Right kidney (tissue), 1 donor: ENCODE data around the gene APBA2.

Source experiments
- DNase-seq: peaks from one replicate; pipeline ENCODE4 v3.0.0-alpha.2; 2016

Gene APBA2

GRCh38 chr15:28936481-28936881 is 50.7 kb downstream of the APBA2 start:
- no peak for DNase-seq

DNA sequence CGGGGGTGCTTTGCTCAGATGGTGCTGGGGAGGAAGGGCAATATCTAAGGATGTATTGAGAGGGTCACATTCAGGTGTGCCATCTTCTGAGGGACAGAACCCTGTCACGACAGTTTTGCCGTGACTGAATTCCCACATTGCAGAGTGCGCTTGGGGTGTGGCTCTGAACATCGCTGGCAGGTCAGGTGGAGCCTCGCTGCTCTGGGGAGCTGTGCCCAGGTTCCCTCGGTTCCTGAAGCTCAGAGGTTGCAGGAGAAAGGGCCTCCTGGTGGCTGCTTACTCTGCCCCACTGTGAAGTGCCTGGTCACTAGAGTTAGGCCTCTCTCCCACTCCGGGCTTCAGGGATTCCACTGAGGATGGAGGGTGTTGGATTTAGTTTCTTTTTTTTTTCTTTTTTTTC is 51.5 kb downstream of the APBA2 start:
- no peak for DNase-seq

GRCh38 chr15:28942046-28942445 is 56.3 kb downstream of the APBA2 start:
- DNase-seq = no peak

GRCh38 chr15:28942571-28942970 is 56.8 kb downstream of the APBA2 start:
- DNase-seq = no peak

- DNase-seq = no peak
These were observed 57.4 kb downstream of the APBA2 start for GRCh38 chr15:28943146-28943545.

DNA sequence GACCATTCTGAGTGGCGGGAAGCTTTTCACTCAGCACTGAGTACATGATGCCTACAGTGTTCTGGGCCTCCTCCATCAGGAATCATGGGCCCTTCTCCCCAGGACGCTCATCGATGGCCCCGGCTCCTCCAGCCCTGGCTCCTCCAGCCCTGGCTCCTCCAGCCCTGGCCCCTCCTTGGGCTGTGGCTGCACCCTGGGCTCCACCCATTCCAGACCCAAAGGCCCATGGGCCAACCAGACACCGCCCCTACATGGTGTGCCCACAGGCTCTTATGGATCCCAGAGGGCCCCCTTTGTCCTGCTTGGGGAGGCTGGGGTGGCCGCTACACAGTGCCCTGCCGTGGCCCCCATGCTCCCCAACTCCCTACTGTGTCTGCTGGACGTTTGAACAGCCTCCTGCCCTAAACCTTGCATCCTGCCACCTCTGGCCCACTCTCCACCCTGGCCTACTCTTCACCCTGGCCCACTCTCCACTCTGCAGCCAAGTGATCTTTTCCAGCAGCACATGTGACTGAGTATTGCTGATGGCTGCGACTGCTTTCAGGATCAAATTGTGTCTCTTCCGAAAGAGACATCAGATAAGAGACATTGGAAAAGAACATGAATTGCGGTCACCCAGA is 57.9 kb downstream of the APBA2 start:
- DNase-seq = no peak

DNA sequence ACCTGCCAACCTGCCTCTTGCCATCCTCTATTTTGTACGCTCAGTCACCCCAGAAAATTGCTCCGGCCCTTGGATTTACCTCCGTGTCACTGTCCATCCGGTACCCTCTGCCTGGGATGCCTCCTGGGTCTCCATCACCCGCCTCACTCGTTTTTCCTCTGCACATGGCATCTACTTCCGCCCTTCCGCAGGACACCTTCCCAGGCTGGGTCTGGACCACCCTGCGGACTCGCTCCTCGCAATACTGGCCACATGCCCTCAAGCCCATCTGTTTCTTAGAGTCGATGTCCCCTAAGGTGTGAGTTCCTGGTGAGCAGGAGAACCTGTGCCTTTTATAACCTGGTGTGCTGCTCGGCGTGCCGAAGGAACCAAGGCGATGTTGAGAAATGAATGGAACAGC is 58.5 kb downstream of the APBA2 start:
- no peak for DNase-seq

- no peak for DNase-seq
These were observed 59.0 kb downstream of the APBA2 start for GRCh38 chr15:28944696-28945300.

GRCh38 chr15:28945626-28946230 is 60.0 kb downstream of the APBA2 start:
- DNase-seq = no peak

DNA sequence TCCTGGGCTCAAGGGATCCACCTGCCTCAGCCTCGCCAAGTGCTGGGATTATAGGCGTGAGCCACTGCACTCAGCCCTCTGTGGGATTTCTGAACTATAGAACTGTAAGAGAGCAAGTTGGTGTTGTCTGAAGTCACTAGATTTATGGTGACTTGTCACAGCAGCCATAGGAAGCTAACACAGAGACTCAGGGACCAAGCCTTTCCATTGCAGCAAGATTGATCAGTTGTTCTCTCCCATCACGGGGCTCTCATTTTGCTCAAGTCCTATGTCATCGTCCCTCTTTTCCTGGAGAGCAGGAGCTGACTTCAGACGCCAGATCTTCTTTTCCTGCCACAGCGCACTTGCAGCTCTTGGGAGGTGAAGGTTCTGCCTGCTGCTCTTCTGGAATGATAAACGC is 61.0 kb downstream of the APBA2 start:
- DNase-seq = no peak

GRCh38 chr15:28947221-28947674 is 61.5 kb downstream of the APBA2 start:
- no peak for DNase-seq

- DNase-seq = no peak
These were observed 62.3 kb downstream of the APBA2 start for GRCh38 chr15:28948036-28948435.

DNA sequence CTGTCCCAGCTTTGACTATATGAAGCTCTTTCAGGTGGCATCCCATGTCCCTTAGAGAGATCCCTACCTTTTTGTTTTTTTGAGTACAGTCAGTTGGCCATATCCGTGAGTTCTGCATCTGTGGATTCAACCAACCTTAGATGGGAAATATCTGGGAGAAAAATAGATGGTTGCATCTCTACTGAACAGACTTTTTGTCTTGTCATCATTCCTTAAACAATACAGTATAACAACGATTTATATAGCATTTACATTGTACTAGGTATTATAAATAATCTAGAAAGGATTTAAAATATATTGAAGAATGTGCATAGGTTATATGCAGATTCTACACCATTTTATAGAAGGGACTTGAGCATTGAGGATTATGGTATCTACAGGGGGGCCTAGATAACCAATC is 65.1 kb downstream of the APBA2 start:
- DNase-seq = no peak

- DNase-seq = no peak
These were observed 67.1 kb downstream of the APBA2 start for GRCh38 chr15:28952666-28953491.

DNA sequence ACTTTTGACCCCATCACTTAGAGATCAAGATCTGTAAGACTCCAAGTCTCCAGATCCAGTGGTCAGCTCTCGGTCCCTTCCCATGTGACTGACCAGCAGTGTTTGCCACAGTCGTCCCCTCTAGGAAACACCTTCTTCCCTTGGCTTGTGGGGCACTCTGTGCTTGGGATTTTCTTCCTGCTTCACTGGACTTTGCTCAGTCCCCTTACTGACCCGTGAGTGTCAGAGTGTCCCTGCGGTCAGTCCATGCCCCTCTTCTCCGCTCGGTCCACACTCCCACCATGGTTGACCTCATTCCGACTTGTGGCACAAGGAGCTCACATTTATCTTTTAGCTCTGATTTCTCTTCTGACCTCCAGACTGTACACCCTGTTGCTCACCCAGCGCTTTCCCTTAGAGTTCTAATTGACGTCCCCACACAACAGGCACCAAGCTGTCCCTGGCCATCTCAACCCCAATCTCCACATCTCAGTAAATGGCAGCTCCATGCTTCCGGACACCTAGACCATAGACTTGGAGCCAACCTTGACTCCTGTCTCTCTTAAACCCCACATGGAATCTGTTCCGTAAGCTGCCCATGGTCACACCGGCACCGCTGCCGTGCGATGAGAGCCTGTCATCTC is 67.9 kb downstream of the APBA2 start:
- no peak for DNase-seq

- no peak for DNase-seq
These were observed 68.8 kb downstream of the APBA2 start for GRCh38 chr15:28954466-28955159.

DNA sequence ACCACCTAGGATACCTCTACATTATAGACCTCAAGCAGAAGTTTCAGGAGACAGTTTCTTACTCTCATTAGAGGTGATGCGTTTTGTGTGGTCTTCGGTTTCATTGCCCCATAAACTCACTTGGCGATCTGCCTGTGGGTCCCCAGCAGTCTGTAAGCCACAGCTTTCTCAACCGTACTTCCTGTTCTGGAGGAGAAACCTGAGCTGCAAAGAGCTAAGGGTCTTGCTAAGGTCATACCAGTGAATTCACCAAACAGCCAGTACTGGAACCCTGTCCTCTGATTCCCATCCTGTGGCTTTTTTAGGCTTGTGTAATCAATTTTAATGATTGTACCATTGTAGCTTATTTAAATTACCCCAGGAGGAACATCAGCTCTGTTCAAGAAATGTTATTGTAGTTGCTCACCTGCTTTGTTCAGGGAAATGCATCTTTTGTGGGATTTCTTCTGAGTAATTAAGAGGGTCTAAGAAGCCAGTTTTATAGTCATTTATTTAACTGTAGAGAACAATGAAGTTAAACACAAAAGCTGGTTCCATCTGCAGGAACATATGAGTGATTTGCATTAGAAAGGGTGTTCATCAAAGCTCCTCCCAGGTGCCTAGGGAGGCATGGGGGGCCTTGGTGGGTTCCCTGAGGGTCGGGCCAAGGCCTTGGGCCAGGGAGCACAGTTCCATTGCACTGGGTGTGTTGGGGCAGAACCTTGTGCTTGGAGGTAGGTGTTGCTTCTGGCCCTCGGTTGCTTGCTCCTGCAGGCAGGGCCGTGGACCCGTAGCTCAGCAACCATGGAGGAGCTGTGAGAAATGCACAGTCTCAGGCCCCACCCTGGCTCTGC is 69.6 kb downstream of the APBA2 start:
- no peak for DNase-seq

DNA sequence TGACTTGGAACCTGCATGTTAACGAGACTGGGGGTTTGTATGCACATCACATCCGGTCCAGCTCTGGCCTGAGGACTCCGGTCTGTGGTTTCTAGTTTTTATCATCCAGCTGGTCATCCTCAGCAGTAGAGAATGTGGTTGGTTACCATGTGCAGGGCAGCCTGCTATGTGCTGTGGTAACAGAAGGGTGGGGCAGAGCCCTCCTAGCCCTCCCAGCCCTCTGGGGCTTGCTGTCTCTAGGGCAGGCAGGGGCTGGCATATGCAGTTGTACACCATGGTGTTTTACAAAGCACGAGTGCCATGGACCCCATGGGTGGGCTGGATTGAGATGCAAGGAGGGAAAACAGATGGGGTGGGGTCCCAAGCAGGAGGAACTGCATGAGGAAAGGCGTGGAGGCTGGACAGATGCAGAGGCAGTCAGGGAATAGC is 70.2 kb downstream of the APBA2 start:
- no peak for DNase-seq

DNA sequence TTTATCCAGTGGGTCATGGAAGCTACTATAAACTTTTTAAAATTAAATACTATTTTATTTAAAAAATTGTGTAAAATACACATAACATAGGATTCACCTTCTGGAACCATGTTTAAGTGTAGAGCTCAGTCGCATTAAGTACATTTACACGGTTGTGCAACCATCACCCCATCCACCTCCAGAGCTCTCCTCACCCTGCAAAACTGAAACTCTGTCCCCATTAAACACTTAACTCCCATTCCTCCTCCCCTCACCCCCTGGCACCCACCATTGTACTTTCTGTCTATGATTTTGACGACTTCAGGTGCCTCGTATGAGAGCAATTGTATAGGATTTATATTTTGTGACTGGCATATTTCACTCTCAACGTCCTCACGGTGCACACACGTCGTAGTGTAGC is 70.7 kb downstream of the APBA2 start:
- DNase-seq = no peak

DNA sequence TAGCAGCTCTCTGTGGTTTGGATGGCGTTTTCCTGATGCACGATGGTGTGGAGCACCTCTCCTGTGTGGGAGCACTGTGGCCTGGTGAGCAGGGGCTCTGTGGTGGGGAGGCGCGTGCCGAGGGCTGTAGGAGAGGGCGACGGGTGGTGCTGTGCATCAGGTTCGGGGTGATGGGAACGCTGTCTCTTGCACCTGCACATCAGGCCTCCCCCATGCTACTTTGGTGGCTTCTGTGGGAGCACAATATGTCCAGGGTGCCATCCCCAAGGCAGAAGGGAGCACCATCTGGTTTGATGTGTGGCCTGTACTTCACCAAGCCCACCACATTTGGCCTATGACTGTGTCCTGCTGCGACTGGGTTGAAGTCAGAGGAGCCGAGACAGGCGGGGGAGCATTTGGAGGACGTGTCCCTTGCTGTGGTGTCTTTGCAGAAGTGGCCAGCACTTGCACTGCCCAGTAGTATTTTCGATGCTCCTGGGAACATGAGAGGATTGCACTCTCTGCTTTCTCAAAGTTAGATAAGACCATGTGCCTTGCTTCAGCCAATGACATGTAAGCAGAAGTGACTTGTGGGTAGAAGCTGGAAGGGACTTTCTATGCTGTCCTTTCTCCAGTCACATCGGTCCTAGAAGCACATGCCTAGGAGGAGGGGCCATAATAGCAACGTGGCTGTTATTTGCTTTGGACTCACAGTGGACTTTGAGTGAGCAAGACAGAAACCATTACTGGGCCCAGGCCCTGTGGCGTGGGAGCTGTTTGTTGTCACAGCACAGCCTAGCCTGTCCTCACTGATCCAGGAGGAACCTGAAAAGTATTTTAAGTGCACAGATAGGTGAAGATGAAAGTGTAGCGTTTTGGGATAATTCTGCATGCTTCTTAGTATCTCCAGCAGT is 72.1 kb downstream of the APBA2 start:
- DNase-seq = no peak
